WI38 (cell line): Measurements from ENCODE around the gene PHLDA2.

Source experiments
- H3K4me3 ChIP-seq: 2 replicates; pipeline ENCODE4 v1.5.1; 2011; ENCODE audit warnings: low read depth, mild to moderate bottlenecking, control low read depth, low read length
- CTCF ChIP-seq: IDR thresholded peaks from 2 replicates; pipeline ENCODE4 v1.5.1; 2012; ENCODE audit warnings: low read depth, mild to moderate bottlenecking, control low read depth, low read length

PHLDA2 gene

DNA sequence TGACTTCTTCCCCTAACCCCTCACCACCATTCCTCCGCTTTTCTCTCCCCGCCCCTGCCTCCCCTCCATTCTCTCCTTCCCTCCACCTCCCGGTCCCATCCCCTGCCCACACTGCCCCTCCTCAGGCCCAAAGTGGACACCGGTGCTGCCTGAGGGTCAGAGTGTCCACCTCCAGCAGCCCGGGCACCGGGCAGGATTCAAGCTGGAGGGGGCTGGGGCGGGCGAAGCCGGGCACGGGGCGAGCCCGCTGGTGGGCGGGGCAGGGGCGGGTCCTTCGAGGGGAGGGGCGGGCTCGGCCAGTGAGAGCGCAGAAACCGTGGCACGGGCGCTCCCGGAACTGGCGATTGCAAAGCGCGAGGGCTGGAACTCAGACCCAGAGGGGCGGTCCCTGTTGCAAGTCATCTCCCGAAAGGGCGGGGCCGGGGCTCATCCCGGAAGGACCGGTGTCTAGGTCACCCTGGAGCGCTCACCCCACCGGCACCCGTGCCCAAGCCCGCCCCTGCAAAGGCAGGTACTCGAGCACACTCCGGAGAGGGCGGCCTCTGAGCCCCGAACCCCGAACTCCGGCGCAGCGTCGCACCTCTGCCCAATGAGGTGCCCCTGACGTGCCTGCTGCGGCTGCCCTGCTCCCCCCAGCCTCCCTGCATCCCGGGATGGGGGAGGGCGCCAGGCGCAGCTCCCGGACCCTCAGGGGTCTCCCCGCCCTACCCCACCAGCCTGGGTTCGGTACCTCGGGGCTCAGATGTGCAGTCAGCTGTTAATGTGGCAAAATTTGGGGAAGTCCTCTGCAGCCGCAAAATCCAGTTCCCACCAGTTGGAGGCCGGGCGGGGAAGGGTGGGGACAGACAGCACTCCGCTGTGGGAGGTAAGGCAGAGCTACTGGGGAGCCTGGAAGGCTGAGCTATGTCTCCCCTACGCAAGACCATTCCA lies 27.1 kb downstream of the PHLDA2 start:
- H3K4me3 ChIP-seq, result peak overlapping the region; percentile 72
- no peak for TF ChIP-seq CTCF

- H3K4me3 ChIP-seq, result peak overlapping the region; percentile 72
- TF ChIP-seq CTCF, result no peak
Measured at GRCh38 chr11:2901196-2901796, 27.9 kb downstream of the PHLDA2 start.

DNA sequence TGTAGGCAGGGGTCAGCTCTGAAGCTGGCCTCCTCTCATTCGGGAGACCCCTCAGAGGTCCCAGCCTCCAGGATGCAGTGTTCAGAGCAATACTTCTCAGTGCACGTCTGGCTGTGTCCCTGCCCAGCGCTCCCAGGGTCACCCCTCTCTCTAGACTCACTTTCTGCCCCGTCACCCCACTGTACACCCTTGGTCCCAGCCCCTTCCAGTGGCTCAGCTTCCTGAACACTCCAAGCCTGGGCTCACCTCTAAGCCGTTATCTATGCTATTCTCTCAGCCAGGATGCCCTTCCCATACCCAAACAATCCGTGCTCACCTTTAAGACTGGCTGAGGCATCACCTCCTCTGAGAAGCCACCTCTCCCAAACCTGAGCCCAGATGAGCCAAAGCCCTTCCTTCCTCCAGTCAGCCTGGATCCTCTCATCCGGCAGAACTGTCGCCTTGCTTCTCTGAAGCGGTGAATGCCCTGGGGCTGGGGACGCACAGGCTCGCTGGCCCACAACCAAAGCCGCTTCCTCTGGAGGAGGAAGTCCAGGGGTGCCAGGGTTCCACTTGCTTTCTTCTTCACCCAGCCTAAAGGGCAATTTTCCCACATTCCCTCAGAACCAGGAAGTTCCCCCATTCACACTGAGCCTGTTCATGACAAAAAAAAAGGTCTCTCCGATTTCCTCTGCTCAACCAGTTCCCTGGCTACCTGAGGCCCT lies 30.0 kb downstream of the PHLDA2 start:
- no peak for TF ChIP-seq CTCF
- H3K4me3 ChIP-seq, result no peak overlapping the region

DNA sequence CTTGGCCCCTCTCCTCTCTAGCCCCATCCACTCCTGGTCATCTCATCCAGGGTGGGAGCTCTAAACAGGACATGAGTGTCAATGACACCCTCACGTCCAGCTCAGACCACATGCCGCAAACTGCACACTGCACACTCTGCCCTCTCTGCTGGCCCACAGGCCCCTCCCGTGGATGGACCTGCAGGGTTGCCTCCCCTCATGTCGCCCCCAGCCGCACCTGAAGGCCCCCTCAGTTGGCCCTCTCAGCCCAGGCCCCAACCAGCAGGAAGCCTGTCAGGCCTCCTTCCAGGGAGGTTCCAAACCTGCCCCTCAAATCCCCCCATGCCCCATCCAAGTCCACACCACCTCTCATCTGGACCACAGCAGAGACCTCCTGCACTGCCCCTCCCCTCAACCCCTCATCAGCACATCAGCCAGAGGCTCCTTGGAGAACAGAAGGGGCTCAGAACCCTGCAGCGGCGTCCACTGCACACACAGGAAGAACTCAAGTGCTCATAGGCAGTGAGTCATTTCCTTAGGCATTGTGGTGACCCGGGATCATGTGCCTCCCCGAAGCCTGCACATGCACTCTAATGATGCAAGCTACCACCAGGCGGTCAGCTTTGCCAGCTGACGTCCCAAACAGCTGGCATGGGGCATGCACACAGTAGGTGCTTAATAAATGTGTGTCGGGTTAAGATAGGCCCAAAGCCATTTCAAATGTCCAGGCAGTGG lies 30.7 kb downstream of the PHLDA2 start:
- no peak for TF ChIP-seq CTCF
- H3K4me3 ChIP-seq, result no peak overlapping the region

GRCh38 chr11:2897048-2897447 lies 32.2 kb downstream of the PHLDA2 start:
- no peak overlapping the region for H3K4me3 ChIP-seq
- TF ChIP-seq CTCF, result no peak

- no peak for TF ChIP-seq CTCF
- no peak overlapping the region for H3K4me3 ChIP-seq
Measured at GRCh38 chr11:2896047-2896446, 33.2 kb downstream of the PHLDA2 start.
